ENCODE data around the gene NCKIPSD.
A peak's percentile ranks its signal among the peaks of the same experiment; 100 is the strongest.

NCKIPSD gene

GRCh38 chr3:48678566-48679380 is 6.9 kb downstream of the NCKIPSD start:
- Mint-ChIP-seq H3K27ac (no peak overlapping the region), H3K27me3 (ENCODE audit: low read depth) (no peaks in the 10 kb centered on the region), H3K4me3 (no peak overlapping the region), H3K36me3 (ENCODE audit: low read depth) (peaks cover 48% of the 10 kb centered on the region), H3K9me3 (no peaks in the 10 kb centered on the region), H3K4me1 (ENCODE audit: low read depth) (peaks cover 6% of the 10 kb centered on the region)
- DNase-seq (ENCODE audit: low spot score) = no peak

- Mint-ChIP-seq H3K27ac (no peak overlapping the region), H3K9me3 (no peaks in the 10 kb centered on the region), H3K4me3 (no peak overlapping the region), H3K36me3 (ENCODE audit: low read depth) (peaks cover 50% of the 10 kb centered on the region), H3K27me3 (ENCODE audit: low read depth) (no peaks in the 10 kb centered on the region), H3K4me1 (ENCODE audit: low read depth) (peaks cover 1% of the 10 kb centered on the region)
- no peak for DNase-seq (ENCODE audit: low spot score)
These were observed 7.7 kb downstream of the NCKIPSD start for GRCh38 chr3:48678056-48678455.

- Mint-ChIP-seq H3K4me1 (ENCODE audit: low read depth) (no peaks in the 10 kb centered on the region), H3K27me3 (ENCODE audit: low read depth) (no peaks in the 10 kb centered on the region), H3K36me3 (ENCODE audit: low read depth) (peaks cover 44% of the 10 kb centered on the region), H3K4me3 (no peak overlapping the region), H3K9me3 (no peaks in the 10 kb centered on the region), H3K27ac (no peak overlapping the region)
- DNase-seq (ENCODE audit: low spot score) = no peak
These were observed 11.2 kb downstream of the NCKIPSD start for GRCh38 chr3:48674505-48674904.

- Mint-ChIP-seq H3K36me3 (ENCODE audit: low read depth) (peaks cover 29% of the 10 kb centered on the region), H3K9me3 (no peaks in the 10 kb centered on the region), H3K27ac (no peak overlapping the region), H3K4me1 (ENCODE audit: low read depth) (no peaks in the 10 kb centered on the region), H3K27me3 (ENCODE audit: low read depth) (no peaks in the 10 kb centered on the region), H3K4me3 (no peak overlapping the region)
- no peak for DNase-seq (ENCODE audit: low spot score)
These were observed 13.2 kb downstream of the NCKIPSD start for GRCh38 chr3:48672522-48672921.

GRCh38 chr3:48664929-48665328 is 20.8 kb downstream of the NCKIPSD start:
- Mint-ChIP-seq H3K27ac (no peak overlapping the region), H3K9me3 (no peaks in the 10 kb centered on the region), H3K27me3 (ENCODE audit: low read depth) (peaks cover 7% of the 10 kb centered on the region), H3K4me3 (no peak overlapping the region), H3K4me1 (ENCODE audit: low read depth) (peaks cover 14% of the 10 kb centered on the region), H3K36me3 (ENCODE audit: low read depth) (peaks cover 2% of the 10 kb centered on the region)
- DNase-seq (ENCODE audit: low spot score) = no peak

- H3K36me3 Mint-ChIP-seq (ENCODE audit: low read depth) = peaks cover 2% of the 10 kb centered on the region
- DNase-seq (ENCODE audit: low spot score) = no peak
- H3K27ac Mint-ChIP-seq = peak overlapping the region; percentile 98
- H3K4me3 Mint-ChIP-seq = peak overlapping the region; percentile 96
- no peaks in the 10 kb centered on the region for H3K9me3 Mint-ChIP-seq
- peaks cover 11% of the 10 kb centered on the region for H3K27me3 Mint-ChIP-seq (ENCODE audit: low read depth)
- peaks cover 14% of the 10 kb centered on the region for H3K4me1 Mint-ChIP-seq (ENCODE audit: low read depth)
These were observed 21.4 kb downstream of the NCKIPSD start for GRCh38 chr3:48664313-48664644.

- no peaks in the 10 kb centered on the region for H3K9me3 Mint-ChIP-seq
- H3K27ac Mint-ChIP-seq = peak overlapping the region; percentile 98
- H3K4me3 Mint-ChIP-seq = peak overlapping the region; percentile 96
- peaks cover 14% of the 10 kb centered on the region for H3K4me1 Mint-ChIP-seq (ENCODE audit: low read depth)
- H3K27me3 Mint-ChIP-seq (ENCODE audit: low read depth) = peaks cover 11% of the 10 kb centered on the region
- peaks cover 2% of the 10 kb centered on the region for H3K36me3 Mint-ChIP-seq (ENCODE audit: low read depth)
- peak; percentile 96 for DNase-seq (ENCODE audit: low spot score)
These were observed 22.0 kb downstream of the NCKIPSD start for GRCh38 chr3:48663489-48664312.

- peak within 1 kb of the TSS; percentile 96 for H3K4me3 Mint-ChIP-seq
- peak; percentile 77 for DNase-seq (ENCODE audit: low spot score)
- H3K27ac Mint-ChIP-seq = peak within 1 kb of the TSS; percentile 98
- no peaks in the 10 kb centered on the region for H3K9me3 Mint-ChIP-seq
- peaks cover 11% of the 10 kb centered on the region for H3K27me3 Mint-ChIP-seq (ENCODE audit: low read depth)
- H3K4me1 Mint-ChIP-seq (ENCODE audit: low read depth) = peaks cover 14% of the 10 kb centered on the region
- H3K36me3 Mint-ChIP-seq (ENCODE audit: low read depth) = peaks cover 2% of the 10 kb centered on the region
These were observed 22.8 kb downstream of the NCKIPSD start, which contains the start of gene CELSR3 for GRCh38 chr3:48662753-48663488. CELSR3 (minus strand) TSS chr3:48662886; CDS start chr3:48662634, 252 bp downstream.

GRCh38 chr3:48662145-48662752 is 23.5 kb downstream of the NCKIPSD start:
- Mint-ChIP-seq H3K9me3 (no peaks in the 10 kb centered on the region), H3K4me3 (peak overlapping the region; percentile 50), H3K4me1 (ENCODE audit: low read depth) (peaks cover 14% of the 10 kb centered on the region), H3K36me3 (ENCODE audit: low read depth) (peaks cover 2% of the 10 kb centered on the region), H3K27me3 (ENCODE audit: low read depth) (peaks cover 11% of the 10 kb centered on the region), H3K27ac (no peak overlapping the region)
- no peak for DNase-seq (ENCODE audit: low spot score)

GRCh38 chr3:48661501-48662144 is 24.1 kb downstream of the NCKIPSD start:
- DNase-seq (ENCODE audit: low spot score) = peak; percentile 78
- no peak overlapping the region for H3K27ac Mint-ChIP-seq
- H3K4me1 Mint-ChIP-seq (ENCODE audit: low read depth) = peaks cover 14% of the 10 kb centered on the region
- no peaks in the 10 kb centered on the region for H3K9me3 Mint-ChIP-seq
- H3K36me3 Mint-ChIP-seq (ENCODE audit: low read depth) = peaks cover 2% of the 10 kb centered on the region
- peak overlapping the region; percentile 50 for H3K4me3 Mint-ChIP-seq
- H3K27me3 Mint-ChIP-seq (ENCODE audit: low read depth) = peaks cover 11% of the 10 kb centered on the region

- H3K27me3 Mint-ChIP-seq (ENCODE audit: low read depth) = peaks cover 11% of the 10 kb centered on the region
- H3K4me1 Mint-ChIP-seq (ENCODE audit: low read depth) = peaks cover 15% of the 10 kb centered on the region
- no peak overlapping the region for H3K4me3 Mint-ChIP-seq
- H3K27ac Mint-ChIP-seq = no peak overlapping the region
- no peaks in the 10 kb centered on the region for H3K36me3 Mint-ChIP-seq (ENCODE audit: low read depth)
- DNase-seq (ENCODE audit: low spot score) = no peak
- no peaks in the 10 kb centered on the region for H3K9me3 Mint-ChIP-seq
These were observed 24.8 kb downstream of the NCKIPSD start for GRCh38 chr3:48660800-48661400.

- Mint-ChIP-seq H3K27me3 (ENCODE audit: low read depth) (peaks cover 5% of the 10 kb centered on the region), H3K27ac (peak overlapping the region; percentile 80), H3K4me1 (ENCODE audit: low read depth) (peaks cover 10% of the 10 kb centered on the region), H3K9me3 (no peaks in the 10 kb centered on the region), H3K4me3 (peak overlapping the region; percentile 73), H3K36me3 (ENCODE audit: low read depth) (peaks cover 6% of the 10 kb centered on the region)
- DNase-seq (ENCODE audit: low spot score) = peak; percentile 33
These were observed 28.9 kb downstream of the NCKIPSD start for GRCh38 chr3:48656841-48657281.
